ENCODE measurements around the gene ZC3H8.
"Not testable (repeated sequence)": the region's sequence is repeated elsewhere in the genome, so short reads cannot be mapped to it uniquely, and the experiment has no call there.

ZC3H8 gene

DNA sequence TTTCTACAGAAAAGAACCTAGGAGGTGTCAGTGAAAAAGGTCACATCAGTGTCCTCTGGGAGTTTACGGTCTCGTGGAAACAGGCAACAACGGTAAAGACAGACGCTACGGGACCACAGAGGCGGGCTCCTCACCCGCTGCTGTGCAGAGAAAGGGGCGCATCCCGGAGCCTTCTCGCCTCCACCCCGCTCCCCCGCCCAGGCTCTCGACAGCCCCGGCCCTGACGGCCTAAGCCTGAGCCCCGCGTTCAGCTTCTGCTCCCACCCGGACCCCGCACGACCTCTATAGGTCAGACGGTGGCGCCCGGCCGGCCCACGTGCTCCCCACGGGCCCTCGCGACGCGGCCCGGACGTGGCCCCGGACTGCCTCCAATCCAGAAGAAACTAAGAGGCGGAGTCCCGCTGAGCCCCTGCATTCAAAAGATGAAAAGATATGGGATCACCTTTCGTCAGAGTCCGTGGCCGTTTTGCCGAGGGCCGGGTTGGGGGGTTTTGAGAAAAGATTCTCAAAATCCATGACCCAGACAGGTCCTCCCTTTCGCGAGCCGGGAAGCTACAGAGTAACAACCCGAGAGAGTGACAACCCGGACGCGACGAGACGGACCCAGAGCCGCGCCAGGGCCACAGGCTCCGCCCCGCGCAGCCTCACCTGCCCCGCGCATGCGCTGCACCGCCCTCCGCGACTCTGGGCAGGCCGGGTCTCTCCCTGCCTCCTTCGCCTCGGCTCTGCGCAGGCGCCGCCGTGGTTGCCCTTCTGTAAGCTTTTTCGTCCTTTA lies at the start of gene ZC3H8:
Gene ZC3H8 (minus strand): TSS at position 577 of the 775 bp plus-strand sequence. CDS start 61 bp downstream, at position 516.
- peak; percentile 97 for DNase-seq

DNA sequence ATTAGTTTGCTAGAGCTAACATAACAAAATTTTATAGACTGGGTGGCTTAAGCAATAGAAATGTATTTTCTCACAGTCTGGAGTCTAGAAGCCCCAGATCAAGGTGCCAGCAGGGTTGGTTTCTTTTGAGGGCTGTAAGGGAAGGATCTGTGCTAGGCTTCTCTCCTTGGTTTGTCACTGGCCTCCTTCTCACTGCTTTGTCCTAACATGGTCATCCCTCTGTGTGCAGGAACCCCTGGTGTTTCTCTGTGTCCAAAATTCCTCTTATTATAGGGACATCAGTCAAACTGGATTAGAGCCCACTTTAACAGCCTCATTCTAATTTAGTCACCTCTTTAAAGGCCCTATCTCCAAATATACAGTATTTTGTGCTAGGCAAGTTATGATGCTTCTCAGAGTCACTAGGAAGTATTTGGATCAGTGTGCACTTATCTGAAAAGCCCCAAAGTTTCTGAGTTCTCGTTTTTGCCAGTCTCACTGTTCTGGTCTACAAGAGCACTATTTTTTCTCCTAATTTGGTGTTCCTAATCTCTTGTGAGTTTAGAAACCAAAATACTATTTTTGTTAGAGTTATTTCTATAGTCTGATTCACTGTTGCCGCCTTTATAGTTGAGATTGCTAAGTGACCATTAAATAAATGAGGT lies 49.6 kb upstream of the ZC3H8 start:
- no peak for DNase-seq

- DNase-seq: no peak
Measured at GRCh38 chr2:112301973-112302372, 47.1 kb upstream of the ZC3H8 start.

DNA sequence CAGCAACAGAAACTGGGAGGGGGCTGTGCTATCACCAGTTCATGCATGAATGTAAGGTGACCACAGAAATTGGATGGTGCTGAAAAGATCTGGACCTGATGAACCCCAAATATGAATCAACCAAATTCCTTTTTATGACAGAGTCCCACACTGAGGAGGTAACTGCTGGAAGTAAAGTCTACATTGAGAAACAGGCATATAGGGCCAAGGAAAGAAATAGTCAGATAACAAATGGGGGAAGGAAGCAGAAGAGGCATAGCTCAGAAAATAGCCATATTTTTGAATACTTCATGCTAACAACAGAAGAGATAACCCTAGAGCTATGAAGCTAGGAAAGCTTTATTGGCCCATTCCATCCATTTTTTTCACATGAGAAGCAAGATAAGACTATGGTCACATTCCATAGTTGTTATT lies 46.3 kb upstream of the ZC3H8 start:
- DNase-seq: no peak

DNA sequence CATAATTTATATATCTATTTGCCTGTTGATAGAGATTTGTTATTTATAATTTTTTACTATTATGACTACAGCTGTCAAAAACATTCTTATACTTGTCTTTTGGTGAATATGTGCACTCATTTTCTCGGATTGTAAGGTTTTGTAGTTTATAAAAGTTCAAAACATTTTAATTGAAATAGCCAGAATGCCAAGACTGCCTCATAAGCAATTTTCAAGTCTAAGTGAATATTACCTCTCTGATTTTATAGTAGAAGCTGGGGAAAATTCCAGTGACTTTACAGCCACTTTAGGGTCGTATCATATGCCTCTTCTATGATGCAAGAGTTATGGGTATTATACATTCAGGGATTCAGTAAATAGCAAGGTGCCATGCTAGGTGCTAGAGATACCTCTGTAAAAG lies 41.6 kb upstream of the ZC3H8 start:
- no peak for DNase-seq

DNA sequence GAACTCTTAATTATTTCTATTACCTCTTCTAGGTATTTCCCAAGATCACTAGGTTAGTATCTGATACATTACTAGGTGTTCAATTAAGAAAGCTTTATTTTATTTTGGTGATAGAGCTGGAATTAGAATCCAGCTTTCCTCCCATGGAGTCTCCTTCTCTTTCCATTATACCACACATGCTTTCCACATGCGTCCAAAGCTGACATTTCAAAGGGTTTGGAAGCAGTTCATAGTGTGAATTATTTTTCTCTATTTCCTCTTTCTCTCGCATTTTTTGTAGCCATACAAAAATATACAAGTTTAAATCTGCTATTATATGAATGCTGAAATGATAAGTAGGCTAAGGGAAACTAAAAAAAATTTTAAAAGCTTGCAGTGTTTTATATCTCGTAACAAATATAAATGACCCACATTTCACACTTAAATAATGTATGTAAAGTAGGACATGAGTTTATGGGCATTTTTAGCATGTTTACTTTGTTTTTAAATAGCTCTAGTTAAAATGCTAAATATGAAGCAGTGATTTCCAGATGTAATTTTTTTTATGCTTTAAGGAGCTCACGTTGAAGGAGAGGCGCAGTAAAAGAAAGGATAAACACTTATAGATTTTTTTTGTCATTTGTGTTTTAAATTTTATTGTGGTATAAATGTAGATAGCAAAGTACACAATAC lies 40.7 kb upstream of the ZC3H8 start:
- no peak for DNase-seq

DNA sequence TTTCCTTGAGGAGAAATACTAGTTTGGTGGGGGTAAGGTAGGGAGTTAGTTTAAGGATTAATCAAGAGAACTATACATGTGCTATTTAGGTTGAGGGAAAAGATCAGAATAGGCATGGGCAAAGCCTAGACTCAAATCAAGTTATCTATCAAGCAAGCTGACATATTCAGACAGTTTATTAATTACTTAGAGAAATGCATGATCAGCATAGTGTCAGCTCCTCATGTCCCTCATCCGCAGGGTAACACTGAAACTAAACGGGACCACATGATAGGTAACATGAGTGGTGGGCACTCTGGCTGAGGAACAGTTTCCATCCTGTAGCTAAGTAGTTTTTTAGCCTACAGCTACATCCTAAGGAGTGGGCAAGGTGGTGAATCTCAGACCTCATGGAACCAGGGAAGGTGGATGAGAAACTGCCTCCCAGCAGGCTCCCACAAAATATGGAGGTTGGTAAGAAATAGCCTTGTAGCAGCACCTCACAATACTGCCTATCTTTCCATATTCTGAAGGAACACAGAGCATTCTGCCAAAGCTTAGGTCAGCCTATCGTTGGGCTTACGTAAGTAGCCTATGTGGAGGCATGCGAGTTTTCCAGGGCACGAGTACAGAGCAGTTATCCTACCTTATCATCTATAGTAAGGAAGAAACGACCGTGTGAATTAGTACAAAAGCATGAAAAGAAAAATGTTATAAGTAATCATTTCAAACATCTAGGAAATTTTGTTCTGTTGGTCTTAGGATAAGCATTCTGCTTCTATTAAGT lies 39.0 kb upstream of the ZC3H8 start:
- no peak for DNase-seq

DNA sequence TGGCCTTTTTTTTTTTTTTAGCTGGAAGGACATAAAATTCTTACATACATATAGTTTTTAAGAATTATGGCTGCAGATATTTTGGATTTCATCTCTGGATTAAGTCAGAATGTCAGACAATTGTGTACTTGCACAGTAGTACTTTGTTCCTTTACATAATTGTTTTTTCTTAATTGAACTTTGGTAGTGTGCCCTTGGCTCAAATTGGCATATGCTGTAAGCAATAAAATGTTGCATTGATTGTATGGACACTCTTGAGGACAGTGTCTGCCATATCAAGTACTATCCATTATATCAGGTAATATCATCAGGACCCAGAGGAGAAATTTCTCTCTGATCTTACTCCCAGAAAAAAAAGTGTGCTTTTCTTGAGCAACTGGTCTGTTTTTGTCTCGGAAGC lies 35.8 kb upstream of the ZC3H8 start:
- DNase-seq: no peak

DNA sequence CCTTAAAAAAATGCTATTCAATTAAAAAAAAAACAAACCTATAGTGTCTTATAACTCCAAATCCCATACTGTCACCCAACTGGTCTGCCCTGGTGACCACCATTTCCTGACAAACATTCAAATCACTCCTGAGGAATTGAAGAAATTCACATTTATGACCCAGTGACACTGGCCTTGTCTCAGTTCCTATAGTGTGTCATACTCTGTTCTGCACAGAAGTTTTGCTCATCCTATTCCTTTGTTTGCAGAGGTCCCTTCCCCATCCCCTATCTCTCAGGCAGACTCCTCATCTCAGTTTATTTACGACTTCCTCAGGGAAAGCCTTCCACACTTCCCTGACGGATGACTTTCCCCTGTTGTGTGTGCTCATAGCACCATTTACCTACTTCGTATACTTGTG lies 35.2 kb upstream of the ZC3H8 start:
- no peak for DNase-seq

DNA sequence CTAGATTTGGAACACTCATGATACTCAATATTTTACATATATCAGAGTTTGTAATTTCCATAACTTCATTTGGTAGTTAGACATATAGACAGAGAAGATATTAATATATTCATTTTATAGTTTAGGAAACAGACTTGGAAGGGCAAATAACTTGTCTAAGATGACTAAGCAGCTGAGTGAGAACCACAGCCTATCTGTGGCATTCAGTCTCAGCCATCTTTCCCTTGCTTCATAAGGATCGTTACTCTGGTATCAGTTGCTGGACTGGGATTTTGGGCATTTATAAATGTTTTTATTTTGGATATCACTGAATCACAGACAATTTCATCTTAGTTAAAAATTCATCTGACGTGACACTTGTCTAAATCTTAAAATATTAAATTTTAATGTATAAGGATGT lies 28.7 kb upstream of the ZC3H8 start:
- DNase-seq: not testable (repeated sequence)

DNA sequence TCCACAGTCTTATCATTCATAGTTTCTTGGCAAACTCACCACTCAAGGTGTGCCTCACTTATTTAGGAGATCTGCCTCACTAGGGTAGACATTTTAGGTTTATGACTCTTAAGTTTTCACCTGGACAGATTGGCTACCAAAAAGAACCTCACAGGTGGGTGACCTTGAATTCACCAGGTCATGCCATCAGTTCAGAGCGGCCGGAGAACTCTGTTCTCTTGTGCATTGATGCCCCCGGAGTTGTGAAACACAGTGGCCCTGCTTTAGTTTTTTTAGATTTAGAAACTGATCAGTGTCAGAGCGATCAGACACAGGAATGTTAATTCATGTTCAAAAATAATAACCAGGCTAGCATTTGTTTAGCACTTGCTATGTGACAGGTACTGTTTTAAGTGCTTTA lies 27.2 kb upstream of the ZC3H8 start:
- not testable (repeated sequence) for DNase-seq

GRCh38 chr2:112277596-112278220 lies 22.9 kb upstream of the ZC3H8 start:
- DNase-seq: no peak

GRCh38 chr2:112276954-112277353 lies 22.1 kb upstream of the ZC3H8 start:
- no peak for DNase-seq

- DNase-seq: peak; percentile 73
Measured at GRCh38 chr2:112275887-112276773, 21.3 kb upstream of the ZC3H8 start.

DNA sequence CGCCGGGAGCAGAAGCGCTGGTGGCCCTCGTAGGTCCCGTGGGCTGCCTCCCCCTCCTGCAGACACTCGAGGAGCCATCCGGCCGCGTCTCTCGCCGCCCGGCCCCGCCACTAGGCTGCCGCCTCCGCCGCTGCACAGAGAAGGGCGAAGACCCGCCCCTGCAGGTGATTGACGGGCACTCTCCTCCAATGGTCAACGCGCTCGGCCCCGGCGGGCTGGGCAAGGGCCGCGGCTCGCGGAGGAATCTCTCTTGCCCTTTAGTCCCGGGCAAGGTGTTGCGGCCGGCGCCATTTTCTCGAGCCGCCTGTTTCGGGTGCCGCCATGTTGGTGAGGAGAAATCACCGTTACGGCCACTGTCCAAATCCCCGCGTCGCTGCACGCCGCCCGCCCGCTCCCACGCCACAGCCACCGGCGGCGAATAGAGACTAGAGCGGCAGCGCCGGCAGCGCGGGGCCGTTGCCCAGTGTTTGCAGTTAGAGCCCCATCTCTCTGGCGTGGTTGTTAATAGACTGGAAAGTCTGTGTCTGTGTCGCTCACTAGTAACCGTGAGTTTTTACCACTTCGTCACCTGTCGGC lies 20.6 kb upstream of the ZC3H8 start, which contains the start of gene ZC3H6:
Gene ZC3H6 (plus strand): TSS at position 287 of the 576 bp plus-strand sequence. CDS start 398 bp downstream, outside the sequence.
- peak; percentile 100 for DNase-seq

- no peak for DNase-seq
Measured at GRCh38 chr2:112273349-112273748, 18.5 kb upstream of the ZC3H8 start.

- no peak for DNase-seq
Measured at GRCh38 chr2:112272669-112273068, 17.8 kb upstream of the ZC3H8 start.

- no peak for DNase-seq
Measured at GRCh38 chr2:112268547-112268946, 13.7 kb upstream of the ZC3H8 start.

DNA sequence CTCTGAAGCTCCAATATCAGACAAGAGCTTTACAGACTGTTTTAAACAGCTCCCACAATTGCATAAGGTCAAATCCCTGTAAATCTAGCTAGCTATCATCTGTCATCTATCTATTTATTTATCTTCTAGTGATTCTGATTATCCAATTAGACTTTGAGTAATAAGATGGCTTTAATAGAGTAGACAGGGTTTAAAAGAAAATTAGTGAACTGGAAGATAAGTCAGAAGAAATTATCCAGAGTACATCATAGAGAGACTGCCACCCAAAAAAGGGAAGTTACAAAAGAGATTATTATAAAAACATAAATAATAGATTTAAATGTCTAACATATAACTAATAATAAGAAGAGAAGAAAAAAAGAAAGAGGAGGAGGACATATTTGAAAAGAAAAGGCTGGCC lies 8.0 kb upstream of the ZC3H8 start:
- DNase-seq: no peak

DNA sequence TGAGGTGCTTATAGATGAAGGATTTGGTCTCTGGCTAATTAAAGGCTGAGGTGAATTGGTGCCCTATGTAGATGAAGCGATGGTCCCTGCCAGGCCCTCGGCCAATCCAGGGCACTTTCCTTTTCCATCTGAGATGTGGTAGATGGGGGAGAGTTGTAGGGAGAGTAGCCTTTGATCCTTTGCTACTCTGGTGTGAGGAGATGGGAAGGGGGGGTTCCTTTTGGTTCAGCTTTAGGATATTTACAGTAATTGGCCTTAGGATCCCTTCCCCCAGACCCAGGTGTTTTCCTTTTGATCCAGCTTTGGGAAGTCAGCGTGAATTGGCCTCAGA lies 5.4 kb upstream of the ZC3H8 start:
- no peak for DNase-seq
